Measurements from ENCODE around the gene CTSD.

CTSD gene

GRCh38 chr11:1727096-1727690 lies 36.5 kb downstream of the CTSD start:
- DNase-seq = no peak

- DNase-seq = no peak
Observed at GRCh38 chr11:1719781-1720180, 43.9 kb downstream of the CTSD start.

- DNase-seq = no peak
Observed at GRCh38 chr11:1718326-1718725, 45.4 kb downstream of the CTSD start.

- no peak for DNase-seq
Observed at GRCh38 chr11:1717745-1718144, 46.0 kb downstream of the CTSD start.

- DNase-seq = no peak
Observed at GRCh38 chr11:1714908-1715885, 48.5 kb downstream of the CTSD start.

GRCh38 chr11:1708716-1709115 lies 55.0 kb downstream of the CTSD start:
- DNase-seq = no peak

- no peak for DNase-seq
Observed at GRCh38 chr11:1707751-1708150, 56.0 kb downstream of the CTSD start.

- no peak for DNase-seq
Observed at GRCh38 chr11:1706634-1707400, 56.9 kb downstream of the CTSD start.

- no peak for DNase-seq
Observed at GRCh38 chr11:1705126-1706052, 58.3 kb downstream of the CTSD start.

GRCh38 chr11:1703146-1703545 lies 60.6 kb downstream of the CTSD start:
- no peak for DNase-seq
